Measurements from ENCODE around the gene ATN1. TPM values are rescaled to one million over a fixed set of nuclear protein-coding genes. Genes with fewer than 3 reads are reported as not detected.
"Not testable (repeated sequence)": the region's sequence is repeated elsewhere in the genome, so short reads cannot be mapped to it uniquely, and the experiment has no call there.

Gene ATN1
- 11.3 and 15.2 TPM in 2 replicates for total RNA-seq
- 63.1 TPM for polyA plus RNA-seq (2012)

- peak; percentile 88 for DNase-seq (ENCODE audit: low read depth)
Observed at GRCh38 chr12:6927379-6928021, at the start of gene ATN1. ATN1 (plus strand) TSS chr12:6927959; CDS start chr12:6934002, 6,043 bp downstream.

- DNase-seq (ENCODE audit: low read depth): not testable (repeated sequence)
Observed at GRCh38 chr12:6879824-6880223, 47.9 kb upstream of the ATN1 start.

GRCh38 chr12:6883252-6883651 is 44.5 kb upstream of the ATN1 start:
- DNase-seq (ENCODE audit: low read depth): no peak

- DNase-seq (ENCODE audit: low read depth): no peak
Observed at GRCh38 chr12:6883683-6884082, 44.1 kb upstream of the ATN1 start.

GRCh38 chr12:6884539-6884938 is 43.2 kb upstream of the ATN1 start:
- DNase-seq (ENCODE audit: low read depth): no peak

- not testable (repeated sequence) for DNase-seq (ENCODE audit: low read depth)
Observed at GRCh38 chr12:6886206-6886999, 41.4 kb upstream of the ATN1 start.

GRCh38 chr12:6887460-6887859 is 40.3 kb upstream of the ATN1 start:
- no peak for DNase-seq (ENCODE audit: low read depth)

- DNase-seq (ENCODE audit: low read depth): no peak
Observed at GRCh38 chr12:6888360-6888759, 39.4 kb upstream of the ATN1 start.

- not testable (repeated sequence) for DNase-seq (ENCODE audit: low read depth)
Observed at GRCh38 chr12:6888794-6889193, 39.0 kb upstream of the ATN1 start.

- not testable (repeated sequence) for DNase-seq (ENCODE audit: low read depth)
Observed at GRCh38 chr12:6889775-6890573, 37.8 kb upstream of the ATN1 start.

GRCh38 chr12:6890789-6891645 is 36.7 kb upstream of the ATN1 start:
- DNase-seq (ENCODE audit: low read depth): peak; percentile 96

- no peak for DNase-seq (ENCODE audit: low read depth)
Observed at GRCh38 chr12:6891646-6892001, 36.1 kb upstream of the ATN1 start.

- DNase-seq (ENCODE audit: low read depth): not testable (repeated sequence)
Observed at GRCh38 chr12:6892683-6893082, 35.1 kb upstream of the ATN1 start.

GRCh38 chr12:6894321-6894720 is 33.4 kb upstream of the ATN1 start:
- no peak for DNase-seq (ENCODE audit: low read depth)

GRCh38 chr12:6896846-6897435 is 30.8 kb upstream of the ATN1 start:
- DNase-seq (ENCODE audit: low read depth): no peak

- DNase-seq (ENCODE audit: low read depth): no peak
Observed at GRCh38 chr12:6899427-6899826, 28.3 kb upstream of the ATN1 start.

GRCh38 chr12:6899837-6900519 is 27.8 kb upstream of the ATN1 start:
- peak; percentile 28 for DNase-seq (ENCODE audit: low read depth)

- no peak for DNase-seq (ENCODE audit: low read depth)
Observed at GRCh38 chr12:6902448-6902847, 25.3 kb upstream of the ATN1 start.

- DNase-seq (ENCODE audit: low read depth): no peak
Observed at GRCh38 chr12:6903722-6904121, 24.0 kb upstream of the ATN1 start.

All from myocyte (in vitro differentiated cells).